ENCODE results near the gene TTC7B.

Gene TTC7B

GRCh38 chr14:90587252-90587910 lies 228.8 kb downstream of the TTC7B start:
- DNase-seq = no peak

GRCh38 chr14:90585106-90585505 lies 231.1 kb downstream of the TTC7B start:
- no peak for DNase-seq

GRCh38 chr14:90583916-90584605 lies 232.2 kb downstream of the TTC7B start:
- DNase-seq = no peak

GRCh38 chr14:90583427-90583826 lies 232.8 kb downstream of the TTC7B start:
- DNase-seq = no peak

GRCh38 chr14:90582166-90582565 lies 234.1 kb downstream of the TTC7B start:
- DNase-seq = no peak

- DNase-seq = no peak
Measured at GRCh38 chr14:90581745-90582144, 234.5 kb downstream of the TTC7B start.

- DNase-seq = no peak
Measured at GRCh38 chr14:90580377-90581335, 235.6 kb downstream of the TTC7B start.

GRCh38 chr14:90579816-90580215 lies 236.4 kb downstream of the TTC7B start:
- no peak for DNase-seq

GRCh38 chr14:90579088-90579487 lies 237.1 kb downstream of the TTC7B start:
- no peak for DNase-seq

- DNase-seq = no peak
Measured at GRCh38 chr14:90578283-90578985, 237.8 kb downstream of the TTC7B start.

- DNase-seq = no peak
Measured at GRCh38 chr14:90577661-90578282, 238.5 kb downstream of the TTC7B start.

- no peak for DNase-seq
Measured at GRCh38 chr14:90576981-90577660, 239.1 kb downstream of the TTC7B start.

GRCh38 chr14:90576581-90576980 lies 239.6 kb downstream of the TTC7B start:
- DNase-seq = no peak

GRCh38 chr14:90575781-90576180 lies 240.4 kb downstream of the TTC7B start:
- no peak for DNase-seq

GRCh38 chr14:90575336-90575735 lies 240.9 kb downstream of the TTC7B start:
- DNase-seq = no peak

GRCh38 chr14:90574188-90575131 lies 241.8 kb downstream of the TTC7B start:
- no peak for DNase-seq

GRCh38 chr14:90573385-90574105 lies 242.7 kb downstream of the TTC7B start:
- no peak for DNase-seq

GRCh38 chr14:90572441-90573150 lies 243.6 kb downstream of the TTC7B start:
- DNase-seq = no peak

Data from CD4-positive, alpha-beta T cell treated with Interleukin-4 for 4 hours (primary cell).